Skin of body (tissue), 2 donors: Measurements from ENCODE around the gene DPP10. TPM values are rescaled to one million over a fixed set of nuclear protein-coding genes. Genes with fewer than 3 reads are reported as not detected.
A peak's percentile ranks its signal among the peaks of the same experiment; 100 is the strongest.
"Not testable (repeated sequence)": the region's sequence is repeated elsewhere in the genome, so short reads cannot be mapped to it uniquely, and the experiment has no call there.

ENCODE experiments used
- DNase-seq: peaks from one replicate; lab custom pipeline; 2025; lab: John Stamatoyannopoulos, UW
- total RNA-seq: library from RNA; depleted of rRNA; stranded (reverse); fragments of >200 nt; gene quantifications from one replicate; pipeline ENCODE4 v1.2.3, GENCODE V29; 2014

The DPP10 gene
- total RNA-seq, 1 donor from 2014 or later, result 1.1 TPM

- no peak for DNase-seq
These were observed 65.3 kb downstream of the DPP10 start for GRCh38 chr2:114507744-114508143.

- no peak for DNase-seq
These were observed 73.4 kb downstream of the DPP10 start for GRCh38 chr2:114515882-114516281.

- no peak for DNase-seq
These were observed 75.1 kb downstream of the DPP10 start for GRCh38 chr2:114517580-114517979.

- DNase-seq, result no peak
These were observed 76.3 kb downstream of the DPP10 start for GRCh38 chr2:114518738-114519137.

GRCh38 chr2:114522612-114523011 is 80.2 kb downstream of the DPP10 start:
- not testable (repeated sequence) for DNase-seq

GRCh38 chr2:114525955-114526354 is 83.5 kb downstream of the DPP10 start:
- no peak for DNase-seq

GRCh38 chr2:114526841-114527240 is 84.4 kb downstream of the DPP10 start:
- no peak for DNase-seq

GRCh38 chr2:114527330-114527983 is 85.0 kb downstream of the DPP10 start:
- DNase-seq, result no peak

- peak; percentile 46 for DNase-seq
These were observed 92.0 kb downstream of the DPP10 start for GRCh38 chr2:114534116-114535084.

GRCh38 chr2:114537777-114538176 is 95.3 kb downstream of the DPP10 start:
- DNase-seq, result no peak

- DNase-seq, result no peak
These were observed 100.3 kb downstream of the DPP10 start for GRCh38 chr2:114542695-114543094.

GRCh38 chr2:114543236-114543766 is 100.9 kb downstream of the DPP10 start:
- DNase-seq, result peak; percentile 71

GRCh38 chr2:114545052-114545451 is 102.6 kb downstream of the DPP10 start:
- DNase-seq, result no peak

- no peak for DNase-seq
These were observed 104.1 kb downstream of the DPP10 start for GRCh38 chr2:114546531-114546930.

GRCh38 chr2:114548151-114548550 is 105.7 kb downstream of the DPP10 start:
- DNase-seq, result no peak

- DNase-seq, result no peak
These were observed 107.9 kb downstream of the DPP10 start for GRCh38 chr2:114550364-114550763.

GRCh38 chr2:114550895-114551793 is 108.7 kb downstream of the DPP10 start:
- peak; percentile 61 for DNase-seq

GRCh38 chr2:114553027-114553426 is 110.6 kb downstream of the DPP10 start:
- DNase-seq, result no peak

- no peak for DNase-seq
These were observed 126.7 kb downstream of the DPP10 start for GRCh38 chr2:114569166-114569565.

- no peak for DNase-seq
These were observed 135.2 kb downstream of the DPP10 start for GRCh38 chr2:114577657-114578056.

GRCh38 chr2:114579542-114579941 is 137.1 kb downstream of the DPP10 start:
- DNase-seq, result no peak
